ENCODE measurements around the gene C3orf70.

C3orf70 gene

GRCh38 chr3:185042312-185043050, 110.4 kb downstream of the C3orf70 start:
- DNase-seq = no peak

GRCh38 chr3:185041540-185041939, 111.3 kb downstream of the C3orf70 start:
- no peak for DNase-seq

DNA sequence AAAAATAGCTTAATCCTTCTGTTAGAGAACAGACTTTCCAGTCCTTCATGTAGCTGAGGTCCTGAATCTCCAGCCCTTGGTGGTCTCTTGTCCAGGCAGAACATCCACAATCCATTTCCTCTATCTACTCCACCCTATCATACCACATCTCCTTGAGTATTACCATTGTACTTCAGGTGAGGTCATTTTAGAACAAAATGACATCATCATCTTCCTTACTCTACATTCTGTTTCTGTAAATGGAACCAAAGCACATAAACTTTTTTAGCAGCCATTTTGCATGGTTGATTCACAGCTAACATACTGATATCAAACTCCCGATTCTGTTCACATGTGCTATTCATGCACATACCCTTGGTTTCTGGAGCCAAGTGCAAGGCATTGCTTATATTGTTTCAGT, 112.4 kb downstream of the C3orf70 start:
- DNase-seq = no peak

DNA sequence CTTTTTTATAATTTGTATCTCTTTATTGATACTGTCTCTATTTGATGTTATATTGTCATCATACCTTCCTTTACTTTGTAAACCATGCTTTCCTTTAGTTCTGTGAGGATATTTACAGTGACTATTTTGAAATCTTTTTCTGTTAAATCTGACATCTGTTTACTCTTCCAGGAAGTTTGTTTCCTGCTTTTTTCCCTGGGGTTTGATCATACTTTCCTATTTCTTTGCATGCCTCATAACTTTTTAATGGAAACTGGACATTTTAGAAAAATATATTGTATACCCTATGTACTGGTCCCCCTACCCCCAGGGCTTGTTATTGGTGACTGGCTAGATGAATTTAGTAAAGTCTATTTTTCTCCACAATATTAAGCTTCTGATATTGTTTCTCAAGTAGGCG, 115.1 kb downstream of the C3orf70 start:
- DNase-seq = no peak

GRCh38 chr3:185030951-185031350, 121.9 kb downstream of the C3orf70 start:
- DNase-seq = no peak

- no peak for DNase-seq
These were observed 122.5 kb downstream of the C3orf70 start for GRCh38 chr3:185030399-185030798.

- no peak for DNase-seq
These were observed 123.8 kb downstream of the C3orf70 start for GRCh38 chr3:185029086-185029485.

DNA sequence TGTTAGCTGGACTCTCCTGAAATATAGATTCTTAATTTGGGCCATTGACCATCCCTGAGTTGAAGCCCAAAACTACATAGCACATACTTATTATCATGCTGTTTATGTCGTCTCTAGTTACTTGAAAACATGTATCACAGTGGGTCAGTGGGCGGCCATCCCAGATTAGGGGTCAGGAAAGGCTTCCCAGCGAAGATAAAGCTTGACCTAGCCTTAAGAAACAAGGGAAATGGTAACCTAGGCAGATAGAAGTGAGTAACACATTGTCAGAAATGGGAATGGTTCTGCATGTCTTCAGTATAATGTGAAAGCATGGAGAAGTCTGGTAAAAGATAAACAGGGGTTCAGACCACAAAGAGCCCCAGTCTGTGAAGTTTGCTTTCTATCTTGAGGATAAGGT, 124.7 kb downstream of the C3orf70 start:
- no peak for DNase-seq
